Pulmonary artery endothelial cell (primary cell): ENCODE measurements around the gene GP5. TPM values are rescaled to one million over a fixed set of nuclear protein-coding genes. Genes with fewer than 3 reads are reported as not detected.

Experiments
- DNase-seq: peaks from one replicate; pipeline ENCODE4 v3.0.0-alpha.2; 2011; ENCODE audit warnings: low read depth, low spot score
- total RNA-seq: library from RNA; depleted of rRNA; stranded (reverse); fragments of >200 nt; gene quantifications from 2 replicates; pipeline ENCODE4 v1.2.3, GENCODE V29; 2014

GP5 gene
- 0.07 TPM in 2 replicates for total RNA-seq

GRCh38 chr3:194399166-194399565 is at the start of gene GP5:
Gene GP5 (minus strand): TSS chr3:194399266. CDS start chr3:194398282, 984 bp downstream.
- DNase-seq, result no peak

DNA sequence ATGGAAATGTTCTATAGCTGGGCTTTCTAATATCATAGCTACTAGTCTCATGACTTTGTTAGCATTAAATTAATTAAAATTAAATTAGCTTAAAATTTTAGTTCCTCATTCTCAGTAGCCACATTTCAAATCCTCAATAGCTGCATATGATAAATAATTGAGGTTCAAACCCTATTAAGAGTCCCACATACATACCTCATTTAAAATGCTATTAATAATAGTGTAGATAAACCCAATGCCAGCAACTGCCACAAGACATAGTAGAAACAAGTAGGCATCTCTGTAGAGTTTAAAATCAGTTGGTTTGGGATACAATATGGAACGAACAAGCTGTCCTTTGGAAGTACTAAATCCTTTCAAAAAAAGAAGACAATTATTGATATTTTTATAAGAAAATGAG is 48.6 kb upstream of the GP5 start:
- DNase-seq, result no peak

DNA sequence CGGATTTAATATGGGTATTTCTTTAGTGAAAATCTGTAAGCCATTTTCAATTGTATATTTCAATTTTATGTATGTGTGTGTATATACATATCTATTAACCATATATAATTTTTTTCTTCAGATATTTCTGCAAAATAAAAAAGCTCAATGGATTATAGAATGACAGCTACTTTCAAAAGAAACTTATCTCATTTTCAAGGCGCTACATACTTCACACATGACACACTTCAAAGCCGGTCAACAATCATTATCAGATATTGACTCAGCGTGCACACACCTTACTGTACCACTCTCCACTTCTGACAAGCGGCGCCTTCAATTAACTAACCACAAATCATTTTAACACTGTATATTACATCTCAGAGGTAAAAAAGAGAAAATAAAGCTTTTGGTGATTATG is 48.1 kb upstream of the GP5 start:
- no peak for DNase-seq

DNA sequence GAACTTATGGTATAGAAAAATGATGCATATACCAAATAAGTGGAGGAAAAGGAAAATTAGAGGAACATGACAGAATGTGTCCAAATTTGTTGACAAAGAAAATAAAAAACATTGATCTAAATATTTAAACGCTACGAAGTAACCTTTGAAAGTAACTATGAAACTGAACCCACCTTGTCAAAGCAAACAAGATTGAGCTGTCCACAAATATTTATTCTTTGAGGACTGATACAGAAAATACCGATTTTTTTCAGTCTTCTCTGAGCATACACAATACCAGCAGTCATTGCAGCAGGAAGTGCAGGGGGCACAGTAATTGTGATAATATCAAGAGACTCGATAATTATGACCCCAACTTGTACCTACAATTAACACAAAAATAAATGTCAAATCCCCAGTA is 47.7 kb upstream of the GP5 start:
- DNase-seq, result no peak

DNA sequence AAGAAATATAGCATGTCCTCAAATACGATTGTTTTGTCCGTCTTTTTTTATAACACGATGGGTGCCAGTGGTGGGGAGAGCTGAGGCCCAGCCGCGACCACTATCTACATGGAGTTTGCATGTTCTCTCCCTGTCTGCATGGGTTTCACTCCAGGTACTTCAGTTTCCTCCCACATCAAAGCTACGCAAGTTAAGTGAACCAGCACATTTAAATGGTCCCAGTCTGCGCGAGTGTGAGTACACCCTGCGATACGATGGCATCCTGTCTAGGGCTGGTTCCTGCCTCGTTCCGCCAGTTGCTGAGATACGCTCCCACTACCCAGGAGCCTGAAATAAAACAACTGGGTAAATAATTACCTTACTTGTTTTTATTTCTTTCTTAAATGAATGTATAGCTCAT is 47.1 kb upstream of the GP5 start:
- no peak for DNase-seq

DNA sequence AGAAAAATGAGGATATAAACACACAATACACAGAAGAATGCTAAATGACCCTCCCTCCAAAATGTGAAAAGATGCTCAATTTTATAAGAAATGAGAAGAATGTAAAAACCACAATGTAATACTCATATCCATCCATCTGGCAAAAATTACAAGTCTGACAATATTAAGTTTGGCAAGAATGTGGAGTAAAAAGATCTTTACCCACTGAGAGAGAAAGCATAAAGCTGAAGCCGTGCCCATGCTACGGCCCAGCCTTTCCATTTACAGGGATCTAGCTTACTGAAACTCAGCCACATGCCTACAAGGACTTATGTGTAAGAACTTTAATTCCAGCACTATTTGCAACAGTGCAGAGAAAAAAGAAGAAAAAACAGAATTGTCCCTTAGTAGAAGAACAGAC is 44.8 kb upstream of the GP5 start:
- no peak for DNase-seq

DNA sequence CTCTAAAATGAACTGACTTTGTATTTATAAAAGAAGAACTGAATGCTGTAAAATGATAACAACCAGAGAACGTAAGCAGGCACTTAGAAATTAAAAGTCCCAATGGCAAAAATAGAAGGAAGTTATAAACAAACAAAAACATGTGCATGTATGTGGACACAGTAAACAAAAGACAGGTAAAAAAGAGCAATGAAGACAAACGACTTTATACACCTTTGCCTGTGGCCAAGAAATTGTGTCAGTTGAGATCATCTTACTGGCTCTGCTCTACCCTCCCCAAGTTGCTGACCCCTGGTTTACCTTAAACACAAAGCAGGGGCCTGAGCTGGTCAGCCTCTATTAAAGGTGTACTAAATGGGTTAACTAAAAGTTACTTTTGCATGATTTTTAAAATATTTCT is 41.7 kb upstream of the GP5 start:
- DNase-seq, result no peak

GRCh38 chr3:194439881-194440550 is 41.0 kb upstream of the GP5 start:
- no peak for DNase-seq

DNA sequence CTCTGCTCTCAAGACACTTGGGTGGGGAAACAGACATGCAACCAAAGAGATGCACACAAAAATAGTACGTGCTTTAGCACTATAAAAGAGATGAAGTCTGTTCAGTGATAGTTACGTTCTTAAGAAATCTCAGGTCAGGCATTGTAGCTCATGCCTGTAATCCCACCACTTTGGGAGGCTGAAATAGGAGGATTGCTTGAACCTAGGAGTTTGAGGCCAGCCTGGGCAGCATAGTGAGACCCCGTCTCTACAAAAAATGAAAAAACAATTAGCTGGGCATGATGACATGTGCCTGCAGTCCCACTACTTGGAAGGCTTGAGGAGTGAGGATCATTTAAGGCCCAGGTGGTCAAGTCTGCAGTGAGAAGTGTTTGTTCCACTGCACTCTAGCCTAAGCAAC is 35.4 kb upstream of the GP5 start:
- DNase-seq, result no peak

- DNase-seq, result no peak
Observed at GRCh38 chr3:194431554-194431953, 32.5 kb upstream of the GP5 start.

- DNase-seq, result peak; percentile 2
Observed at GRCh38 chr3:194425399-194425798, 26.3 kb upstream of the GP5 start.

DNA sequence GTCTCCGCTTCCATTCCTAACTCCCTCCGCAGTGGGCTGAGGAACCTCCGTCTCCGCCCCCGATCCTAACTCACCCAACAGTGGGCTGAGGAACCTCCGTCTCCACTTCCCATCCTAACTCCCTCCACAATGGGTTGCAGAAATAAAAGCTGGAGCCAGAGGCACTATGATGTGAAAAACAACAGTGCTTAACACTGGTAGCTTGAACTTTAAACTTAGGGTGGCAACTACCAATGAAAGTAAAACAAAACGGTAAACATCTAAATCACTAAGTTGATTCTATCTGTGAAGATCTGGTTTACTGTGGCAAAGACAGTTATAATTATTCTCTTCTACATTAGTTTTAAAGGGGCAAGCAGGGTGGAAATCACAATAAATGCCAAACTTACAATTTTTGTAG is 25.9 kb upstream of the GP5 start:
- no peak for DNase-seq

DNA sequence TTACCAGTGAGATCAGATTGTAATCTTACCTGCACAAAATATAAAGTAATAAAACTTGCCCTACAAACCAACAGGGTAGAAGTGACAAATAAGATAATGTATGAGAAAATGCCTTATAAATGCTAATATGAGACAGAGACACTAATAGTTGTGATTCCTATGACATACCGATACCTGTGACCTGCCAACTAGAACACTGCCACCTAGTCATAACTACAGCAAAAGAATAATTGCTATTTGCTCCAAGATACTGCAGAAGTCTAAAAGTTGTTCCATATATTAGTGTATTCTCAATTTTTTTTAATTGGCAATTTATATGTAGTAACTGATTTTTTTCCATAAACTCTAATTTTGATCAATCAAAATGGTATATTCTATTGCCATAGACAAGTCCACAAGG is 25.3 kb upstream of the GP5 start:
- no peak for DNase-seq

DNA sequence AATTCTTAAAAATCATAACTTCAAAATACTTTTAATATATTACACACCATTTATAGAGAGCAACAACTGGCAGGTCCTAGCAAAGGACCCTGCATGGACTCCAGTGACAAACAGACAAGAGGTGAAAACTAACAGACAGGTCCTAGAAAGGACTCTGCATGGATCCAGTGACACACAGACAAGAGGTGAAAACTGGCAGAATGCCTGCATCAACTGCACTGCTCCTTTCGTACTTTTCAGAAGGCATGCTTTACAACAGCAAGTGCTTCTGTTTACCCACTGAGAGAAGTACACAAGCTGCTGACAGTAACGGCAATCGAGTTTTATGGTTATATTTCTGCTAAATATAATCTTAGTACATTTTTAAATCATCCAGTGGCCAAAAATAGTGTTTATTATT is 24.3 kb upstream of the GP5 start:
- DNase-seq, result no peak

DNA sequence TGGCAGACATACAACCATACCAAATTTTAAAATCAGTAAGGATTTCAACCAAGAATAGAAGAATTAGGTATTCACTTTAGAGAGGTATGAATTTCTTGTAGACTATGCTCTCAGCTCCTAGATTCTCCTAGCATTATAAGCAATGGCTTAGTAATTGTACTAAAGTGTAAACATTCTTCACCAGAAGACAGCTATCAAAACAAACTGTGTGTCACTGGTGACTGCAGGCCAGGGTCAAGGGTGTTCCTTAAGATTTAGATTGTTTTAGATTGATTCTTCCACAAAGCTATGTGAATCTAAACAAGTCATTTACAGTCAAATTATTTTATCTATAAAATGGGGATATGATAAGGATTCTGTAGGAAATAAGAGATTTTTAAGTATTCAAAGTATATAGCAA is 23.1 kb upstream of the GP5 start:
- no peak for DNase-seq

GRCh38 chr3:194418671-194419070 is 19.6 kb upstream of the GP5 start:
- no peak for DNase-seq

- DNase-seq, result no peak
Observed at GRCh38 chr3:194407423-194407822, 8.4 kb upstream of the GP5 start.

DNA sequence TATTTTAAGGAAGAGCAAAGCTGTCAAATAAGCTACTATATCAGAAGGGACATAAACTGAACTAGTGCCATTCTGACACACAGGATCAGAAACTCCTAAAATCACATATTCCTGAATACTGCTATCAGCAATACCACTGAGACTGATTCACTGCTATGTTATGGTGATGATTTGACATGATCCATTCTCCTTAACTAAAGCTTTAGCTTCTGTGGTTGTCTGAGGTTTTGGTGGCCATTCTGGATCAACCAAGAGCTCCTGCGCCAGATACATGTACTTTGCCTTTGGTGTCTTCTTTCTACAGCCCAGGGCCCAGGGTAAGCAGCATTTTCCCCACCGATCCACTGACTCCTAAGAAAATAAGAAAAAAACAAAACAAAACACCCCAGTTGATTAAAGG is 6.7 kb upstream of the GP5 start:
- no peak for DNase-seq

- DNase-seq, result peak; percentile 20
Observed at GRCh38 chr3:194404365-194405140, 5.5 kb upstream of the GP5 start.

- no peak for DNase-seq
Observed at GRCh38 chr3:194401868-194402329, 2.8 kb upstream of the GP5 start.

DNA sequence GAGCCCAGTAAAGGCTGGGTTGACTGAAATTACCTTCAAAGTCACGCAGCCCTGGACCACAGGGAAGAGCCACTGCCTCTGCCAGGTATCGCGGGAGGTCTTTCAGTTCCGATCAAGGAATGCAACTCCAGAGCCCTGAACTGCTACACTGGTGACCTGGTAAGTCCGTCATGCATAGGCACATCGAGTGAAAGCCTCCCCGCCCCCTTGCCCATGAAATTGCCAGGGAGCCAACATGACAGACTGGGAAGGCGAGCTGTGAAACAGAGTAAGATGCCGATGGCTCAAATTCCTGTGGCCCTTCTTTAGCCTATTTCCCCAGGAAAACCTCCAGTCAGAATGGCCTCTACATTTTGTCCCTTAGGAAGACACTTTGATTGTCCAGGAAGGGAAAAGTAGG is 2.3 kb upstream of the GP5 start:
- DNase-seq, result no peak

DNA sequence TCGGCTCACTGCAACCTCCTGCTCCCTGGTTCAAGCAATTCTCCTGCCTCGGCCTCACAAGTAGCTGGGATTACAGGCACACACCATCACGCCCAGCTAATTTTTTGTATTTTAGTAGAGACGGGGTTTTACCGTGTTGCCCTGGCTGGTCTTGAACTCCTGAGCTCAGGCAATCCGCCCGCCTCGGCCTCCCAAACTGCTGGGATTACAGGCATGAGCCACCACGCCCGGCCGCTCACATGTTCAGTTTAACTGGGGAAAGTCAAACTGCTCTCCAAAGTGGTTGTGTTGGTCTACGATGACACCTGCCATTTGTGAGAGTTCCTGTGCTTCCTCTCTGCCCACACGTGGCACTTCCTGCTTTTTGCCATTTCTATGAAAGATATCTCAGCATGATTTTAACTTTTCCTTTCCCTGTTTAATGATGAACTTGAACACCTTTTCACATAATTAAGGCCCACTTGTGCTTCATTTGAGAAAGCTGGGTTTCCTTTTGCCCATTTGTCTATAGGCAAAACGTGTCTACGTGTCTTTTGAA is 877 bp upstream of the GP5 start:
- DNase-seq, result no peak

DNA sequence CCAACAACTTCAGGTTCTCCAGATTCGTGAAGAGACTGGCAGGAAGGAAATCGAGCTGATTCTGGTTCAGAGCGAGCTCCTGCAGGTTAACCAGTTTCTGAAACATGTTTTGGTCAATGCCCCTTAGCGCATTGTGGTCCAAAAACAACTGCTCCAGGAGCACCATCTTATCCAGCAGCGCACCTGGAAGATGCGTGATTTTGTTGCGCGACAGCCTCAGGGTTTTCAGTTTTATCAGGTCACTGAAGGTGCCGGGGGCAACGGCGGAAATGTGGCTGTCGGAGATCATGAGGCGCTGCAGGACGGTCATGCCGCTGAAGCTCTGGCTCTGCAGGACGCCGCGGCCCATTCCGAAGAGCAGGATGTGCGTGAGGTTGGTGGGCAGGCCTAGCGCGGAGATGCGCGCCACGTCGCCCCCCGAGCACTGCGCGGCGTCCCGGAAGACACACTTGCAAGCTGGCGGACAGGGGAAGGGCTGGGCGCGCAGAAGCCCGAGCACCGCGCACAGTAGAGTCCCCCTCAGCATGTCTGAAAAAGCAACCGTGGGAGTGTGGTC is 1.2 kb downstream of the GP5 start:
- no peak for DNase-seq
